Transverse colon (tissue), 4 donors: ENCODE results near the gene NCCRP1. TPM values are rescaled to one million over a fixed set of nuclear protein-coding genes. Genes with fewer than 3 reads are reported as not detected.

Source experiments
- DNase-seq: peaks from one replicate; pipeline ENCODE4 v3.0.0-alpha.2; 2019
- H3K27ac ChIP-seq, 4 donors: fragments of 200-600 bp; sonication (generic); 2 replicates each; pipeline ENCODE4 v1.5.1; 2016 to 2018; ENCODE audit warnings: inconsistent platforms in 4 of 4
- H3K27me3 ChIP-seq: fragments of 200-600 bp; sonication (generic); 2 replicates; pipeline ENCODE4 v1.5.1; 2017; ENCODE audit warnings: inconsistent platforms
- H3K36me3 ChIP-seq, 4 donors: fragments of 200-600 bp; sonication (generic); 2 replicates each; pipeline ENCODE4 v1.5.1; 2017 to 2019; ENCODE audit warnings: inconsistent platforms in 4 of 4
- H3K4me1 ChIP-seq, 4 donors: fragments of 200-600 bp; sonication (generic); 2 replicates each; pipeline ENCODE4 v1.5.1; 2017 to 2020; ENCODE audit warnings: inconsistent platforms in 4 of 4
- H3K4me3 ChIP-seq, 4 donors: fragments of 200-600 bp; sonication (generic); 1 replicate in 1 of 4; 2 replicates in 3 of 4; pipeline versions ENCODE4 v1.5.1 to v1.6.1; 2017 to 2019; ENCODE audit warnings: inconsistent platforms in 4 of 4
- H3K9me3 ChIP-seq, 2 donors: fragments of 200-600 bp; sonication (generic); 2 replicates each; pipeline ENCODE4 v1.5.1; 2017 to 2019; ENCODE audit warnings: inconsistent platforms in 2 of 2
- CTCF ChIP-seq, 5 experiments: fragments of 200-600 bp in 3 of 5; fragments of 450-650 bp in 2 of 5; sonication (generic) in 3 of 5; IDR thresholded peaks; 1 replicate in 2 of 5; 2 replicates in 3 of 5; pipeline ENCODE4 v1.5.1; 2016 to 2017; ENCODE audit warnings: antibody characterized with exemption in 5 of 5, inconsistent platforms in 3 of 5, mild to moderate bottlenecking in 2 of 5, moderate library complexity in 1 of 5
- EP300 ChIP-seq: sonication (generic); formaldehyde crosslinking; IDR thresholded peaks from one replicate; pipeline ENCODE4 v1.6.1; 2017; ENCODE audit warnings: antibody characterized with exemption, low read depth
- POLR2A ChIP-seq: fragments of 450-650 bp; IDR thresholded peaks from one replicate; pipeline ENCODE4 v1.6.1; 2016; ENCODE audit warnings: antibody characterized with exemption, mild to moderate bottlenecking, moderate library complexity
- POLR2AphosphoS5 ChIP-seq, 3 donors: sonication (generic); formaldehyde crosslinking; IDR thresholded peaks; one replicate each; pipeline ENCODE4 v1.6.1; 2016; ENCODE audit warnings: antibody characterized with exemption in 3 of 3
- WGBS, 2 donors: methylation state at CpG; one replicate each; pipeline ENCODE4 v1.1.5; 2018; ENCODE audit warnings: low coverage in 1 of 2; 5-methylcytosine and 5-hydroxymethylcytosine counted together
- in situ Hi-C, 4 donors: fragments of 200-750 bp; cut with MboI; loops; one replicate each; pipeline versions ENCODE4 v1.15.0 to v1.15.1; 2017; ENCODE audit warnings: low sequenced_read_pairs in 3 of 4, low pct_ligation_motif_present in 1 of 4, low pct_unique_long_range_greater_than_20kb in 1 of 4
- intact Hi-C: fragments of 100-400 bp; cut with DNase I; formaldehyde crosslinking; loops from one replicate; pipeline ENCODE4 v1.15.1; 2023; ENCODE audit warnings: low total_unique reads
- total RNA-seq, 4 donors: library from RNA; depleted of rRNA; stranded (reverse); fragments of >200 nt; gene quantifications; one replicate each; pipeline ENCODE4 v1.1.0, GENCODE V29; 2016

NCCRP1 gene
- total RNA-seq, 4 donors from 2014 or later, result 0.14 to 3.0 (median 1.1) TPM; not detected in 1

- no peak overlapping the region for H3K27ac ChIP-seq
- 90% methylated on average over 6 of the region's 7 CpGs; no CpG with 5 or more reads in 1 of the 2 donors for WGBS, 2 donors
- H3K4me3 ChIP-seq, result no peak overlapping the region
- no peak for TF ChIP-seq POLR2AphosphoS5 (IDR thresholded peaks at IDR 0.05)
- no peak for TF ChIP-seq CTCF (IDR thresholded peaks at IDR 0.05)
- TF ChIP-seq EP300, result no peak
- TF ChIP-seq POLR2A, result no peak
- H3K36me3 ChIP-seq, result peaks cover 0 to 25% (median 7%) of the 10 kb centered on the region in 4 donors
- in situ Hi-C loops (no loop called here), intact Hi-C loops (no loop called here)
- H3K9me3 ChIP-seq, result no peaks in the 10 kb centered on the region
- no peak for DNase-seq
- no peaks in the 10 kb centered on the region for H3K27me3 ChIP-seq
- peaks cover 0 to under 1% (median 0%) of the 10 kb centered on the region in 4 donors for H3K4me1 ChIP-seq
Observed at GRCh38 chr19:39175564-39175963, 21.2 kb upstream of the NCCRP1 start.

- intact Hi-C loops, result no loop called here
- DNase-seq, result no peak
- no peak overlapping the region for H3K4me3 ChIP-seq
- in situ Hi-C loops, result no loop called here
- no peak overlapping the region for H3K27ac ChIP-seq
- no peaks in the 10 kb centered on the region for H3K4me1 ChIP-seq
- H3K9me3 ChIP-seq, result no peaks in the 10 kb centered on the region
- 92% methylated on average over 10 of the region's 10 CpGs; no CpG with 5 or more reads in 1 of the 2 donors for WGBS, 2 donors
- H3K27me3 ChIP-seq, result no peaks in the 10 kb centered on the region
- peaks cover 0 to 25% (median 7%) of the 10 kb centered on the region in 4 donors for H3K36me3 ChIP-seq
- TF ChIP-seq POLR2AphosphoS5 (IDR thresholded peaks at IDR 0.05), result no peak
- TF ChIP-seq CTCF (IDR thresholded peaks at IDR 0.05), result no peak
- TF ChIP-seq EP300, result no peak
- no peak for TF ChIP-seq POLR2A
Observed at GRCh38 chr19:39177110-39177699, 19.6 kb upstream of the NCCRP1 start.

GRCh38 chr19:39177736-39178135 lies 19.0 kb upstream of the NCCRP1 start:
- Histone ChIP-seq H3K9me3 (no peaks in the 10 kb centered on the region), H3K36me3 (peaks cover 0 to 25% (median 7%) of the 10 kb centered on the region in 4 donors), H3K4me1 (no peaks in the 10 kb centered on the region), H3K27me3 (no peaks in the 10 kb centered on the region), H3K4me3 (no peak overlapping the region), H3K27ac (no peak overlapping the region)
- intact Hi-C loops, result no loop called here
- DNase-seq, result no peak
- in situ Hi-C loops, result no loop called here
- TF ChIP-seq CTCF (IDR thresholded peaks at IDR 0.05) (no peak), POLR2A (no peak), POLR2AphosphoS5 (IDR thresholded peaks at IDR 0.05) (no peak), EP300 (no peak)
- 88% methylated on average over 8 of the region's 11 CpGs; no CpG with 5 or more reads in 1 of the 2 donors for WGBS, 2 donors

- WGBS, 2 donors, result 87 to 94% methylated on average over 3 to 24 of the region's 30 CpGs
- H3K27me3 ChIP-seq, result no peaks in the 10 kb centered on the region
- no peak overlapping the region for H3K27ac ChIP-seq
- intact Hi-C loops (no loop called here), in situ Hi-C loops (no loop called here)
- H3K4me3 ChIP-seq, result no peak overlapping the region
- H3K4me1 ChIP-seq, result no peaks in the 10 kb centered on the region
- no peak for DNase-seq
- no peak for TF ChIP-seq CTCF (IDR thresholded peaks at IDR 0.05)
- TF ChIP-seq POLR2A, result no peak
- no peak for TF ChIP-seq EP300
- TF ChIP-seq POLR2AphosphoS5 (IDR thresholded peaks at IDR 0.05), result no peak
- H3K36me3 ChIP-seq, result peaks cover 0 to 25% (median 7%) of the 10 kb centered on the region in 4 donors
- no peaks in the 10 kb centered on the region for H3K9me3 ChIP-seq
Observed at GRCh38 chr19:39178296-39179006, 18.3 kb upstream of the NCCRP1 start.
